GM20000 (cell line): ENCODE results near the gene CLEC14A.

ENCODE experiments used
- DNase-seq: peaks from one replicate; pipeline ENCODE4 v3.0.0; 2012; ENCODE audit warnings: low spot score
- TF ChIP-seq, protein P1 (sequence below): IDR thresholded peaks from 2 replicates; pipeline ENCODE4 v1.5.1; 2012; ENCODE audit warnings: mild to moderate bottlenecking, control low read depth; ENCODE audit errors: extremely low read depth, missing control alignments

The CLEC14A gene

GRCh38 chr14:38209572-38210557 is 46.0 kb downstream of the CLEC14A start:
- DNase-seq: no peak
- TF ChIP-seq, protein P1, sequence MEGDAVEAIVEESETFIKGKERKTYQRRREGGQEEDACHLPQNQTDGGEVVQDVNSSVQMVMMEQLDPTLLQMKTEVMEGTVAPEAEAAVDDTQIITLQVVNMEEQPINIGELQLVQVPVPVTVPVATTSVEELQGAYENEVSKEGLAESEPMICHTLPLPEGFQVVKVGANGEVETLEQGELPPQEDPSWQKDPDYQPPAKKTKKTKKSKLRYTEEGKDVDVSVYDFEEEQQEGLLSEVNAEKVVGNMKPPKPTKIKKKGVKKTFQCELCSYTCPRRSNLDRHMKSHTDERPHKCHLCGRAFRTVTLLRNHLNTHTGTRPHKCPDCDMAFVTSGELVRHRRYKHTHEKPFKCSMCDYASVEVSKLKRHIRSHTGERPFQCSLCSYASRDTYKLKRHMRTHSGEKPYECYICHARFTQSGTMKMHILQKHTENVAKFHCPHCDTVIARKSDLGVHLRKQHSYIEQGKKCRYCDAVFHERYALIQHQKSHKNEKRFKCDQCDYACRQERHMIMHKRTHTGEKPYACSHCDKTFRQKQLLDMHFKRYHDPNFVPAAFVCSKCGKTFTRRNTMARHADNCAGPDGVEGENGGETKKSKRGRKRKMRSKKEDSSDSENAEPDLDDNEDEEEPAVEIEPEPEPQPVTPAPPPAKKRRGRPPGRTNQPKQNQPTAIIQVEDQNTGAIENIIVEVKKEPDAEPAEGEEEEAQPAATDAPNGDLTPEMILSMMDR: no peak

DNA sequence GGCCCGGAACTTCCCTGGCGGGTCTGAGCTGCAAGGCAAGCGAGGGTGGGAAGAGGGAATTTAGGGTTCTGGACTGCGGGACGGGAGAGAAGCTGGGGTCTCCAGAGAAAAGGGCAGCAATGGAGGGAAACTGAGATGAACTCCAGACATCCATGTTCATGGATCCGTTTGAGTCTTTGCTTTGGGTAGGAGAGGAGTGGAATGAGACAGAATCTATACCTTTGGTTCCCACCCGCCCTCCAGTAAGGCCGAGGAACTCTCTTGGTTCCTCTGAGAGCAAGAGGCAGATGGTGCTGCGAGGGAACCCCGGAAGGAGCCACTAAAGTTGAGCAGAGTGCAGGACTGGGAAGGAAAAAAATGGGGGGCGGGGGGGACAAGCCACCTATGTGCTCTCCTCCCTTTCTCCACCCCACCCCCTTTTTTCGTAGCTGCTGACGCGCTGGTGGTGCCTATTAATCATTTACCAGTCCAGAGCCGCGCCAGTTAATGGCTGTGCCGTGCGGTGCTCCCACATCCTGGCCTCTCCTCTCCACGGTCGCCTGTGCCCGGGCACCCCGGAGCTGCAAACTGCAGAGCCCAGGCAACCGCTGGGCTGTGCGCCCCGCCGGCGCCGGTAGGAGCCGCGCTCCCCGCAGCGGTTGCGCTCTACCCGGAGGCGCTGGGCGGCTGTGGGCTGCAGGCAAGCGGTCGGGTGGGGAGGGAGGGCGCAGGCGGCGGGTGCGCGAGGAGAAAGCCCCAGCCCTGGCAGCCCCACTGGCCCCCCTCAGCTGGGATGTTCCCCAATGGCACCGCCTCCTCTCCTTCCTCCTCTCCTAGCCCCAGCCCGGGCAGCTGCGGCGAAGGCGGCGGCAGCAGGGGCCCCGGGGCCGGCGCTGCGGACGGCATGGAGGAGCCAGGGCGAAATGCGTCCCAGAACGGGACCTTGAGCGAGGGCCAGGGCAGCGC is 47.0 kb downstream of the CLEC14A start:
- DNase-seq: no peak

GRCh38 chr14:38207736-38208617 is 47.9 kb downstream of the CLEC14A start, which contains the start of gene SSTR1:
TSS of gene SSTR1 (plus strand) at chr14:38207904. CDS start at chr14:38209390, 1,486 bp downstream.
- no peak for DNase-seq
- TF ChIP-seq, protein P1: no peak

More for the DNA sequence above, 47.0 kb downstream of the CLEC14A start:
- TF ChIP-seq, protein P1: no peak

DNA sequence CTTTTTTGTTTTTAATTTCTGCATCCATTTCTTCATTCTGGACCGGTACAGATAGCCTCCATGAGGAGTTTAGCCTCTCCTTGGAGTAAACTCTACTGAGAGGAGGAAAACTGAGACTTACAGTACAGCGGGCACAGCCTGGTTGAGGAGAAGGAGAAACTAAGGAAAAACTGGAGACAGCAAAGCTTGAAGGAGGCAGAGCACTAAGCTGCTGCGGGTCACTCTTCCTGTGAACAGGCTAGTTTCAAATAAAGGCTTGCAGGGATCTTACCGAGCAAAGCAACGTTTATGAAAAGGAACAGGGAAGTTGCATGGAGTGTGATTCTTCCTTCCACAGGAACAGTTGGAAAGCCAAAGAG is 48.5 kb downstream of the CLEC14A start:
- DNase-seq: no peak
- TF ChIP-seq, protein P1: no peak

- TF ChIP-seq, protein P1: no peak
- no peak for DNase-seq
These were observed 49.1 kb downstream of the CLEC14A start for GRCh38 chr14:38206689-38207376.

DNA sequence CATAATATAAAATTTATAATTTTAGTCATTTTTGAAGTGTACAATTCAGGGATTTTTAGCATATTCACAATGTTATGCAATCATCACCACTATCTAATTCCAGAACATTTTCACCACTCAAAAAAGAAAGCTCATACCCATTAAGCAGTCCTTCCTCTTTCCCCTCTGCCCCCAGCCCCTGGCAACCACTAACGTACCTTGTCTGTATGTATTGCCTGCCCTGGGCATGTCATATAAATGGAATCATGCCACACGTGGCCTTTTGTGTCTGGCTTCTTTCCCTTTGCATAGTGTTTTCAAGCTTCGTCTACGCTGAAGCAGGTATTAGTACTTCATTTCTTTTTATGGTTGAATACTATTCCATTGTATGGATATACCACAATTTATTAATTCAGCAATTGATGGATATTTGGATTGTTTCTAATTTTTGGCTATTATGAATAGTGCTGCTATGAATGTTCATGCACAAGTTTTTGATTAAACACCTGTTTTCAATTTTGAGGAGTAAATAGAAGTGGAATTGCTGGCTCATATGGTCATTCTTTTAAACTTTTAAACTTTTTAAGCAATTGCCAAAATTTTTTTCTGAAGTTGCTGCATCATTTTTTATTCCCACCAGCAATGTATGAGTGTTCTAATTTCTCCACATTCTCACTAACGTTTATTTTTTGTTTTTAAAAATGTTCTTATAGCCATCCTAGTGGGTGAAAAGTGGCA is 49.8 kb downstream of the CLEC14A start:
- no peak for DNase-seq
- TF ChIP-seq, protein P1: no peak
